Tibial nerve (tissue), 4 donors: ENCODE data around the gene TM4SF20. TPM values are rescaled to one million over a fixed set of nuclear protein-coding genes. Genes with fewer than 3 reads are reported as not detected.
"Not testable (repeated sequence)": the region's sequence is repeated elsewhere in the genome, so short reads cannot be mapped to it uniquely, and the experiment has no call there.

Experiments
- DNase-seq, 2 donors: peaks; one replicate each; pipeline ENCODE4 v3.0.0-alpha.2; 2019; ENCODE audit warnings: low spot score in 2 of 2
- H3K27ac ChIP-seq, 4 donors: fragments of 200-600 bp; sonication (generic) in 3 of 4; one replicate each; pipeline ENCODE4 v1.5.1; 2017 to 2019; ENCODE audit warnings: mild to moderate bottlenecking in 1 of 4
- H3K27me3 ChIP-seq, 2 donors: fragments of 200-600 bp; sonication (generic) in 1 of 2; one replicate each; pipeline versions ENCODE4 v1.5.1 to v1.6.0; 2017 to 2019
- H3K36me3 ChIP-seq, 3 donors: fragments of 200-600 bp; sonication (generic); one replicate each; pipeline ENCODE4 v1.5.1; 2018 to 2019
- H3K4me1 ChIP-seq, 4 donors: fragments of 200-600 bp; sonication (generic) in 3 of 4; one replicate each; pipeline ENCODE4 v1.5.1; 2017 to 2019
- H3K4me3 ChIP-seq, 4 donors: fragments of 200-600 bp; sonication (generic) in 3 of 4; one replicate each; pipeline ENCODE4 v1.5.1; 2017 to 2019; ENCODE audit warnings: mild to moderate bottlenecking in 1 of 4, moderate library complexity in 1 of 4
- H3K9me3 ChIP-seq, 4 donors: fragments of 200-600 bp; sonication (generic) in 3 of 4; one replicate each; pipeline ENCODE4 v1.5.1; 2017 to 2019
- CTCF ChIP-seq, 5 experiments: fragments of 200-600 bp in 3 of 5; fragments of 450-650 bp in 2 of 5; sonication (generic) in 3 of 5; IDR thresholded peaks; one replicate each; pipeline ENCODE4 v1.5.1; 2016 to 2019; ENCODE audit warnings: antibody characterized with exemption in 5 of 5, mild to moderate bottlenecking in 3 of 5, moderate library complexity in 2 of 5
- EP300 ChIP-seq, 2 donors: sonication (generic); formaldehyde crosslinking; IDR thresholded peaks; one replicate each; pipeline ENCODE4 v1.6.1; 2017; ENCODE audit warnings: antibody characterized with exemption in 2 of 2, mild to moderate bottlenecking in 1 of 2
- POLR2A ChIP-seq, 2 donors: fragments of 450-650 bp; IDR thresholded peaks; one replicate each; pipeline ENCODE4 v1.6.1; 2017; ENCODE audit warnings: antibody characterized with exemption in 2 of 2, mild to moderate bottlenecking in 2 of 2, moderate library complexity in 2 of 2
- WGBS, 2 donors: methylation state at CpG; one replicate each; pipeline ENCODE4 v1.1.5; 2018; 5-methylcytosine and 5-hydroxymethylcytosine counted together
- total RNA-seq, 4 donors: library from RNA; depleted of rRNA; stranded (reverse); fragments of >200 nt; gene quantifications; one replicate each; pipeline ENCODE4 v1.1.0, GENCODE V29; 2016

Gene TM4SF20
- total RNA-seq, 4 donors from 2014 or later, result not detected

- H3K4me3 ChIP-seq, result no peak overlapping the region
- H3K36me3 ChIP-seq, result no peaks in the 10 kb centered on the region
- H3K27me3 ChIP-seq, result no peaks in the 10 kb centered on the region
- peaks cover 0 to 10% (median 4%) of the 10 kb centered on the region in 4 donors for H3K4me1 ChIP-seq
- whole genome bisulfite sequencing, 2 donors, result 79 to 82% methylated on average over 8 of the region's 8 CpGs
- no peak for TF ChIP-seq POLR2A (IDR thresholded peaks at IDR 0.05)
- no peak for TF ChIP-seq CTCF (IDR thresholded peaks at IDR 0.05)
- DNase-seq, result no peak
- peak overlapping the region in 1 of 4 donors; percentile 47 for H3K27ac ChIP-seq
- H3K9me3 ChIP-seq, result no peaks in the 10 kb centered on the region
Observed at GRCh38 chr2:227370092-227370491, 9.0 kb downstream of the TM4SF20 start.

GRCh38 chr2:227368574-227368973 is 10.5 kb downstream of the TM4SF20 start:
- Histone ChIP-seq H3K9me3 (no peaks in the 10 kb centered on the region), H3K4me1 (peaks cover 0 to 10% (median 4%) of the 10 kb centered on the region in 4 donors), H3K36me3 (no peaks in the 10 kb centered on the region), H3K27me3 (no peaks in the 10 kb centered on the region), H3K27ac (no peak overlapping the region), H3K4me3 (no peak overlapping the region)
- 88 to 89% methylated on average over 5 of the region's 5 CpGs for WGBS, 2 donors
- DNase-seq, result no peak
- TF ChIP-seq EP300 (IDR thresholded peaks at IDR 0.05), result peak in 1 of 2 donors; percentile 51
- no peak for TF ChIP-seq CTCF (IDR thresholded peaks at IDR 0.05)

GRCh38 chr2:227367427-227367795 is 11.7 kb downstream of the TM4SF20 start:
- H3K36me3 ChIP-seq, result no peaks in the 10 kb centered on the region
- no peak overlapping the region for H3K4me3 ChIP-seq
- WGBS, 2 donors, result 63 to 68% methylated on average over 3 of the region's 3 CpGs
- H3K27me3 ChIP-seq, result no peaks in the 10 kb centered on the region
- TF ChIP-seq EP300 (IDR thresholded peaks at IDR 0.05) (no peak), POLR2A (IDR thresholded peaks at IDR 0.05) (no peak), CTCF (IDR thresholded peaks at IDR 0.05) (no peak)
- no peak for DNase-seq
- no peaks in the 10 kb centered on the region for H3K9me3 ChIP-seq
- H3K4me1 ChIP-seq, result peaks cover 0 to 10% (median 4%) of the 10 kb centered on the region in 4 donors
- no peak overlapping the region for H3K27ac ChIP-seq

GRCh38 chr2:227366769-227367426 is 12.2 kb downstream of the TM4SF20 start:
- Histone ChIP-seq H3K4me1 (peaks cover 0 to 10% (median 4%) of the 10 kb centered on the region in 4 donors), H3K36me3 (no peaks in the 10 kb centered on the region), H3K4me3 (no peak overlapping the region), H3K27ac (peak overlapping the region in 1 of 4 donors; percentile 24), H3K27me3 (no peaks in the 10 kb centered on the region), H3K9me3 (no peaks in the 10 kb centered on the region)
- no peak for DNase-seq
- TF ChIP-seq CTCF (IDR thresholded peaks at IDR 0.05), result no peak
- no peak for TF ChIP-seq POLR2A (IDR thresholded peaks at IDR 0.05)
- no peak for TF ChIP-seq EP300 (IDR thresholded peaks at IDR 0.05)
- WGBS, 2 donors, result 47 to 61% methylated on average over 11 of the region's 11 CpGs

- Histone ChIP-seq H3K4me1 (peaks cover 0 to 10% (median 4%) of the 10 kb centered on the region in 4 donors), H3K27ac (no peak overlapping the region)
- 52 to 75% methylated on average over 3 of the region's 3 CpGs for WGBS, 2 donors
Observed at GRCh38 chr2:227365833-227366232, 13.3 kb downstream of the TM4SF20 start.

GRCh38 chr2:227364585-227365263 is 14.4 kb downstream of the TM4SF20 start:
- H3K9me3 ChIP-seq, H3K4me1 ChIP-seq, H3K27me3 ChIP-seq, DNase-seq, H3K4me3 ChIP-seq, H3K27ac ChIP-seq: not testable (repeated sequence)
- WGBS, 2 donors, result 86 to 88% methylated on average over 11 of the region's 11 CpGs
- peaks cover 0 to 16% (median 0%) of the 10 kb centered on the region in 3 donors for H3K36me3 ChIP-seq

More at GRCh38 chr2:227365833-227366232, 13.3 kb downstream of the TM4SF20 start:
- H3K9me3 ChIP-seq, result no peaks in the 10 kb centered on the region
- no peak overlapping the region for H3K4me3 ChIP-seq
- TF ChIP-seq CTCF (IDR thresholded peaks at IDR 0.05) (no peak), POLR2A (IDR thresholded peaks at IDR 0.05) (no peak), EP300 (IDR thresholded peaks at IDR 0.05) (no peak)
- no peak for DNase-seq
- peaks cover 0 to 6% (median 0%) of the 10 kb centered on the region in 3 donors for H3K36me3 ChIP-seq
- no peaks in the 10 kb centered on the region for H3K27me3 ChIP-seq
